ENCODE data around the gene SULF2. TPM values are rescaled to one million over a fixed set of nuclear protein-coding genes. Genes with fewer than 3 reads are reported as not detected.
"Not testable (repeated sequence)": the region's sequence is repeated elsewhere in the genome, so short reads cannot be mapped to it uniquely, and the experiment has no call there.

SULF2 gene
- total RNA-seq, 2 donors from 2014 or later = 2.1 TPM; not detected in 1

- peaks cover 33 to 49% of the 10 kb centered on the region in 2 donors for H3K27me3 Mint-ChIP-seq
- H3K36me3 Mint-ChIP-seq = no peaks in the 10 kb centered on the region
- no peaks in the 10 kb centered on the region for H3K4me1 Mint-ChIP-seq (ENCODE audit: low read depth in 2 of 2)
- no peak for DNase-seq (ENCODE audit: low spot score)
- H3K4me3 Mint-ChIP-seq = no peak overlapping the region
- no peak for ATAC-seq
- no peak overlapping the region for H3K27ac Mint-ChIP-seq
- H3K9me3 Mint-ChIP-seq = no peaks in the 10 kb centered on the region
These were observed 30.1 kb upstream of the SULF2 start for GRCh38 chr20:47815416-47815806.

DNA sequence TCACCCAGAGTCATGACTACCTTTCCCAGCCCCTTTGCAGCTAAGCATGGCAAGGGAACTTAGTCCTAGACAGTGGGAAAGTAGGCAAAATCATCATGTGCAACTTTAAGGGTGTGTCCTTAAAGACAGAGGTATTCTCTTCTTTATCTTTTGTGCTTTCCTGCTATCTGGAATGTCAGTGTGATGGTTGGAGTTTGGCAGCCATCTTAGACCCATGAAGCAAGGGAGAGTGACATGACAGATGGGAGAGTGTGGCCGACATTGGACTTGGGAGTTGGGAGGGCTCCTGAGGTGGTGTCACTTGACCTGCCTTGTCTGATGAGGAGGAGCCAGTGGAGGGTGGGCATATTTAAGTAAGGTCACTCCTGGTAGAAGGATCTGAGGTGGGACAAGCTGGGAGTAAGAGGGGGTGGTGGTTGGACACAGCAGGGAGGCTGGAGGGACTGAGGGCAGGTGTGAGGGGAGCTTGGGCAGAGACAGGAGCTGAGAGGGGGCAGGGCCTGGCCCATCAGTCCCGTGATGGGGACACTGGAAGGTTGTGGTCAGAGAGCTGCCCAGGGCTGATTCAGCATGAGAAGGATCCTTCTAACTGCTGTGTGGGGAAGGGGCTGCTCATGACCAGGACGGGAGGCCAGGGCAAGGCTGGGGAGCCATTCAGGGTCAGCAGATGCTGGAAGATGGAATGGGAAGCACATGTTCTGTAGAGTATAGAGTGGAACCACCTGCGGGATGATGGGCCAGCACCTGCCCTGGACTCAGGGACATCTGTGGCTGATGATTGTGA, 29.5 kb upstream of the SULF2 start:
- Mint-ChIP-seq H3K4me1 (ENCODE audit: low read depth in 2 of 2) (no peaks in the 10 kb centered on the region), H3K27ac (no peak overlapping the region), H3K27me3 (peaks cover 35 to 45% of the 10 kb centered on the region in 2 donors), H3K36me3 (no peaks in the 10 kb centered on the region), H3K9me3 (no peaks in the 10 kb centered on the region), H3K4me3 (no peak overlapping the region)
- no peak for ATAC-seq
- no peak for DNase-seq (ENCODE audit: low spot score)

DNA sequence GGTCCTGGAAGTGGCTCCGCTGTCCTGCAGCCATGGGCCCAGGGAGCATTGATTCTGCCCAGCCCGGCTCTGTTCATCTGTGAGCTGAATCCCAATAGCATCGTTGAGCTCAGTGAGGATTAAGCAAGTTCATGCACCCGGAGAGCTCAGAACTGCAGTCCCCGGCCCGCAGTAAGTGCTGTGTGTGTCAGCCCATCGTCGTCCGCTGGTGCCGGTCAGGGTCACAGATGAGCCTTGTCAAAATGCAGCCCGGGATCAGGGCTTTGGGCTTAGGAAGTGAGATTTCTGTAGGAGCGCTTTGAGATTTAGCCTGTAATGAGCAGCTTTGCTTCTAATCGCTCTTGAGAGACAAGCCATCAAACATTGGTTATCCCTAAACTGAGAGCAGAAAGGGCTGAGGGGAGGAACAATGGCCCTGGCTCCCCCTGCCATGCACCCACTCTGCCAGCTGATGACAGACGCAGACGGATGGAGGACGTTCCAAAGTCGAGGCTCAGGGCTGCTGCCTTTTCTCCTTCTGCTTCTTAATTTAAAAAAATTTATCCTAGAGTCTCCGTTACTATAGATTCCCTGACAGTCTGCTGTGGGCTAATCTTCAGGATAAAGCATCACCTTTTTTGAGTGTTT, 25.6 kb upstream of the SULF2 start:
- Mint-ChIP-seq H3K27ac (no peak overlapping the region), H3K4me1 (ENCODE audit: low read depth in 2 of 2) (no peaks in the 10 kb centered on the region), H3K27me3 (peaks cover 26 to 40% of the 10 kb centered on the region in 2 donors), H3K36me3 (no peaks in the 10 kb centered on the region), H3K9me3 (no peaks in the 10 kb centered on the region), H3K4me3 (no peak overlapping the region)
- no peak for DNase-seq (ENCODE audit: low spot score)
- ATAC-seq = no peak

DNA sequence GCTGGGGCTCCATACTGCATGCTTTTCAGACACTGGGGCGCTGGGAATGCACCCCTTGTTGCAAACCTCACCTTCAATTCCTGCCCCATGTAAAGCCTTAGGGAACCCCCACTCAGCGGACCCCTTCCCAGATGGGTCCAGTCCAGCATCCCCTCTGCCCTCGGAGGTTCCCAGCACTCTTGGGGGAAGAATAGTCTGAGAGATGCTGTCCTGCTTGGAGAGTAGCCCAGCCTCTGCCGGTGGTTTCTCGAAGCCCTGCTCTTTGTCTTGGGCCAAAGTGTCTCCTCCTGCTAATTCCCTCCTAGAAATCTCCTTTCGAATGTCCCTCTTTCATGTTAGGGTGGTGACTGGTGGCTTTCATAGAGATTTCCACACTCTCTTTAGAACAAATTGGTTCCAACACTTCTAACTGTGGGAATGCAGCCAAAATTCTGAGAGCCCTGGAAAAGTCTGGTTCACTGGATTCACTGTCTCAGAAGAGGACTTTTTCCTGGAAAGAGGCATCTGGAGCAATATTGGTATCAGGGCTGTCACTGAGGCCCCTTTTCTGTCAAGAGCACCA, 24.9 kb upstream of the SULF2 start:
- no peak overlapping the region for H3K4me3 Mint-ChIP-seq
- H3K9me3 Mint-ChIP-seq = no peaks in the 10 kb centered on the region
- DNase-seq (ENCODE audit: low spot score) (no peak), ATAC-seq (no peak)
- H3K36me3 Mint-ChIP-seq = no peaks in the 10 kb centered on the region
- peaks cover 26 to 42% of the 10 kb centered on the region in 2 donors for H3K27me3 Mint-ChIP-seq
- no peak overlapping the region for H3K27ac Mint-ChIP-seq
- no peaks in the 10 kb centered on the region for H3K4me1 Mint-ChIP-seq (ENCODE audit: low read depth in 2 of 2)

DNA sequence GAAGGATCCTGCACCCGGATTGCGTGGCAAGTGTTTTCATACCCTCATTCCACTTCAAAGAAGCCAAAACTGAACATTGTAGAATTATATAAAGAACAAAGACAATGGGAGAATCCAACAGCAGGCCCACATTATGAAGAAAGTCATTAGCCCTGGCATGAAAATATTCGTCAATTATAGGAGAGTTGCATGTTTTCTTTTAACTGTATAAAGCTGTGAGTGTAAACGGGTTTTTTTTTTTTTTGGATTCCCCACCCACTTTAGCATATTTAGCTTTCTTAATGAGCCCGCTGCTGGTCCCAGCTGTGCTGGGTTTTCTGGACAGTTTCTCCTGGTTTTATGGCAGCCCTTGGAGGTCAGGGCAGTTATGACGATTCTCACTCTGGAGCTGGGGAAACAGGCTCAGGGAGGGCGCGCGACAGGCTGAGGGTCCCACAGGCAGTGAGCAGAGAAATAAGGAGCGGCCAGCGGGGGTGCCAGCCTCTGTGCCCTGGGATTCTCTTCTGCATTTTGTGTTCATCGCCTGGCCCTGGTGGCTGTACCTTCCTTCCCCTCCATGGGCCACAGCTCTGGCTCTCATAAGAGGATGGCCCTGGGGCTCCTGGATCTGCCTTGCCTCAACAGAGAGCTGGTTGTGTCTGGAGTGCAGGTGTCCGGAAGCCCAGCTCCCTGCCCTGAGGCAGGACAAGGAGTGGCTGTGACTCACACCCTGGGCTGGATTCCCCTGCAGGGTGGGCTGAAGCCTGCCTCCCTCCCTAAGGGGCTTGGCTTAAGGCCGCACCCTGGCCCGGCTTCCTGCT, 24.1 kb upstream of the SULF2 start:
- no peaks in the 10 kb centered on the region for H3K9me3 Mint-ChIP-seq
- no peak for ATAC-seq
- no peaks in the 10 kb centered on the region for H3K4me1 Mint-ChIP-seq (ENCODE audit: low read depth in 2 of 2)
- no peak overlapping the region for H3K4me3 Mint-ChIP-seq
- DNase-seq (ENCODE audit: low spot score) = no peak
- no peaks in the 10 kb centered on the region for H3K36me3 Mint-ChIP-seq
- H3K27me3 Mint-ChIP-seq = peaks cover 20 to 34% of the 10 kb centered on the region in 2 donors
- H3K27ac Mint-ChIP-seq = no peak overlapping the region

DNA sequence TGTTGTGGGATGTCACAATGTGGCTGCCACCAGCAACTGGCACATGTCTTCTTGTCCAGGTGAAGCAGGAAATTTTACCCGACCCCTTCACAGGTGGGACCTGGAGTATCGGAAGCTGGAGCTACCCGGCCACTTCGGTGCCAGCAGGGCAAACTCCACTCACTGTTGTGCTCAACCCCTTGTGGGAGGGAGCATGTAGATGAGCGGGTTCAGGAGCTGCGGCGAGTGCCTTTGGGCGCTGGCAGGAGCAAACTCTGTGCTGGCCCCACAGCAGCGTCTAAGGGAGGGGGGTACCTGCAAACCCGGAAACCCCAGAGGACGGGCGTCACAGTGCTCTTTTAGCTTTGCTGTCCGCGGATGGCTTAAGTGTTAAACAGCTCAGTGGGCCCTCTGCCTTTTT, 20.7 kb upstream of the SULF2 start:
- ATAC-seq (no peak), DNase-seq (ENCODE audit: low spot score) (no peak)
- no peak overlapping the region for H3K27ac Mint-ChIP-seq
- H3K4me3 Mint-ChIP-seq = no peak overlapping the region
- H3K27me3 Mint-ChIP-seq = peaks cover 6 to 8% of the 10 kb centered on the region in 2 donors
- H3K9me3 Mint-ChIP-seq = no peaks in the 10 kb centered on the region
- H3K4me1 Mint-ChIP-seq (ENCODE audit: low read depth in 2 of 2) = no peaks in the 10 kb centered on the region
- no peaks in the 10 kb centered on the region for H3K36me3 Mint-ChIP-seq

- H3K27ac Mint-ChIP-seq; H3K36me3 Mint-ChIP-seq; H3K27me3 Mint-ChIP-seq; H3K9me3 Mint-ChIP-seq; DNase-seq (ENCODE audit: low spot score); ATAC-seq; H3K4me3 Mint-ChIP-seq; H3K4me1 Mint-ChIP-seq (ENCODE audit: low read depth in 2 of 2): not testable (repeated sequence)
These were observed 19.7 kb upstream of the SULF2 start for GRCh38 chr20:47804972-47805371.

DNA sequence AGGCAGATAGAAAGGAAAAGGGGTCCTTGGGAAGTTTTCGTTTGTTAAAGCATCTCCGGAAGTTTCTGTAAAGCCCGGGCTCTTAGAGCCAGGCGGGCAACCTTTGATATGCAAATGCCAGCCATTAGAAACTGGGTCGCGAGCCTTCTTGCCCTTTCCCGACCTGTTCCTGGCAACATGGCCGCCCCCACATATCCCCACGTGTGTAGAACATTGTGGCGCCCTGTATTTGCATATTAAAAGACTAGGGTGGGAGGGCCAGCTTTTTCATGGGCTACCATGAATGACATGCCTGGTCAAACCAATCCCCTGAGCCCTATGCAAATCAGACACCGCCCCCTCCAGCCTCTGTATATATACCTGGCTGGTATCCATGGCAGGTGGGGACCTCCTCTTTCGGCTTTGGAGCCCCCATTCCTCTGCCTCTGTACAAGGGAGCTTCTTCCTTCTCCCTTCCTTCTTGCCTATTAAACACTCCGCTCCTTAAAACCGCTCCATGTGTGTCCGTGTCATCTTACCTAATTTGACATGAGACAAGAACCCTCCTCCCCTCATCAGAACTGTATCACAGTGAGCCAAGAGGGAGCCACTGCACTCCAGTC, 19.0 kb upstream of the SULF2 start:
- H3K4me1 Mint-ChIP-seq (ENCODE audit: low read depth in 2 of 2); DNase-seq (ENCODE audit: low spot score); H3K27ac Mint-ChIP-seq; H3K4me3 Mint-ChIP-seq; H3K9me3 Mint-ChIP-seq; H3K27me3 Mint-ChIP-seq; ATAC-seq; H3K36me3 Mint-ChIP-seq: not testable (repeated sequence)

- Mint-ChIP-seq H3K27ac (no peak overlapping the region), H3K36me3 (no peaks in the 10 kb centered on the region), H3K4me1 (ENCODE audit: low read depth in 2 of 2) (no peaks in the 10 kb centered on the region), H3K27me3 (peaks cover 6 to 7% of the 10 kb centered on the region in 2 donors), H3K4me3 (no peak overlapping the region), H3K9me3 (no peaks in the 10 kb centered on the region)
- ATAC-seq (no peak), DNase-seq (ENCODE audit: low spot score) (no peak)
These were observed 17.7 kb upstream of the SULF2 start for GRCh38 chr20:47802975-47803374.

GRCh38 chr20:47802226-47802920, 17.1 kb upstream of the SULF2 start:
- no peaks in the 10 kb centered on the region for H3K36me3 Mint-ChIP-seq
- ATAC-seq (no peak), DNase-seq (ENCODE audit: low spot score) (no peak)
- H3K4me3 Mint-ChIP-seq = no peak overlapping the region
- peaks cover 6 to 7% of the 10 kb centered on the region in 2 donors for H3K27me3 Mint-ChIP-seq
- H3K9me3 Mint-ChIP-seq = no peaks in the 10 kb centered on the region
- no peak overlapping the region for H3K27ac Mint-ChIP-seq
- no peaks in the 10 kb centered on the region for H3K4me1 Mint-ChIP-seq (ENCODE audit: low read depth in 2 of 2)

GRCh38 chr20:47801759-47802158, 16.5 kb upstream of the SULF2 start:
- Mint-ChIP-seq H3K4me3 (no peak overlapping the region), H3K36me3 (no peaks in the 10 kb centered on the region), H3K27me3 (peaks cover 6 to 7% of the 10 kb centered on the region in 2 donors), H3K4me1 (ENCODE audit: low read depth in 2 of 2) (no peaks in the 10 kb centered on the region), H3K9me3 (no peaks in the 10 kb centered on the region), H3K27ac (no peak overlapping the region)
- ATAC-seq = no peak
- DNase-seq (ENCODE audit: low spot score) = no peak

DNA sequence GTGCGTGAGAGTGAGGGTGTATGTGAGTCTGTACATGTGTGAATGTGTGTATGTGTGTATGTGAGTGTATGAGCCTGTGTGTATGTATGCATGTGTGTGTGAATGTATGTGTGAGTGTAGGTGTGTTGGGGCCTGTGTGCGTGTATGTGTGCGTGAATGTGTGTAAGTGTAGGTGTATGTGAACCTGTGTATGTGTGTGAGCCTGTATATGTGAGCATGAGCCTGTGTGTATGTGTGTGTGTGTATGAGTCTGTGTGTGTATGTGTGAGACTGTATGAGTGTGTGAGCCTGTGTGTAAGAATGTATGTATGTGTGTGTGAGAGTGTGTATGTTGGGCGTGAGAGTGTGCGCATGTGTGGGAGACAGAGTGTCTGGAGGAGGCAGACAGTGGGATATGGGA, 15.8 kb upstream of the SULF2 start:
- H3K27ac Mint-ChIP-seq = no peak overlapping the region
- H3K9me3 Mint-ChIP-seq = no peaks in the 10 kb centered on the region
- H3K4me1 Mint-ChIP-seq (ENCODE audit: low read depth in 2 of 2) = no peaks in the 10 kb centered on the region
- no peak for DNase-seq (ENCODE audit: low spot score)
- no peak overlapping the region for H3K4me3 Mint-ChIP-seq
- peaks cover 6 to 7% of the 10 kb centered on the region in 2 donors for H3K27me3 Mint-ChIP-seq
- H3K36me3 Mint-ChIP-seq = no peaks in the 10 kb centered on the region
- ATAC-seq = peak in 1 of 2 donors; percentile 43

- H3K27me3 Mint-ChIP-seq = peaks cover 5 to 7% of the 10 kb centered on the region in 2 donors
- DNase-seq (ENCODE audit: low spot score) (no peak), ATAC-seq (no peak)
- H3K9me3 Mint-ChIP-seq = no peaks in the 10 kb centered on the region
- H3K27ac Mint-ChIP-seq = no peak overlapping the region
- no peaks in the 10 kb centered on the region for H3K36me3 Mint-ChIP-seq
- H3K4me3 Mint-ChIP-seq = no peak overlapping the region
- no peaks in the 10 kb centered on the region for H3K4me1 Mint-ChIP-seq (ENCODE audit: low read depth in 2 of 2)
These were observed 15.3 kb upstream of the SULF2 start for GRCh38 chr20:47800623-47801022.
